OCI-LY7 (cell line): ENCODE data around the gene FKTN. TPM values are rescaled to one million over a fixed set of nuclear protein-coding genes. Genes with fewer than 3 reads are reported as not detected.

Source experiments
- BruUV-seq: library from RNA; stranded (reverse); fragments of 400-500 nt; replicated peaks from 2 replicates; lab custom pipeline; 2021; lab: Mats Ljungman, UMichigan
- CTCF ChIA-PET: fragments of 300-600 bp; sonication (Branson Sonifier 250); formaldehyde crosslinking; loops from one replicate; lab custom pipeline; 2022; ENCODE audit warnings: antibody characterized with exemption; ENCODE audit not compliant: unreplicated experiment; lab: Charles Lee
- POLR2A ChIA-PET: fragments of 300-600 bp; sonication (Branson Sonifier 250); formaldehyde crosslinking; loops from one replicate; lab custom pipeline; 2022; ENCODE audit warnings: antibody characterized with exemption; lab: Charles Lee
- DNase-seq: peaks from one replicate; pipeline ENCODE4 v3.0.0-alpha.2; 2015; ENCODE audit warnings: low spot score
- H2AFZ ChIP-seq: fragments of 200-600 bp; sonication (generic), shearing (Covaris generic); 2 replicates; pipeline ENCODE4 v1.6.1; 2014; ENCODE audit warnings: mild to moderate bottlenecking, antibody characterized with exemption, low read length, moderate library complexity
- H3K27ac ChIP-seq: fragments of 200-600 bp; sonication (generic); 2 replicates; pipeline ENCODE4 v1.5.1; 2014; ENCODE audit warnings: mixed run types, low read depth, mild to moderate bottlenecking, moderate library complexity, low read length, inconsistent platforms; ENCODE audit not compliant: poor library complexity, severe bottlenecking
- H3K36me3 ChIP-seq: fragments of 200-600 bp; sonication (generic); 2 replicates; pipeline ENCODE4 v1.6.1; 2014; ENCODE audit warnings: mild to moderate bottlenecking, antibody characterized with exemption, low read length, moderate library complexity, mixed read lengths; ENCODE audit not compliant: insufficient read depth
- H3K4me1 ChIP-seq: fragments of 200-600 bp; sonication (generic); 2 replicates; pipeline ENCODE4 v1.5.1; 2014; ENCODE audit warnings: mild to moderate bottlenecking, low read length; ENCODE audit not compliant: insufficient read depth, poor library complexity, severe bottlenecking
- H3K4me2 ChIP-seq: fragments of 200-600 bp; sonication (generic); 2 replicates; pipeline ENCODE4 v1.6.1; 2014; ENCODE audit warnings: mild to moderate bottlenecking, low read length
- H3K4me3 ChIP-seq: fragments of 200-600 bp; sonication (generic); 2 replicates; pipeline ENCODE4 v1.5.1; 2014; ENCODE audit warnings: mild to moderate bottlenecking, low read depth, low read length; ENCODE audit not compliant: poor library complexity, severe bottlenecking
- H3K79me2 ChIP-seq: fragments of 200-600 bp; sonication (generic); 2 replicates; pipeline ENCODE4 v1.6.1; 2016; ENCODE audit warnings: low read depth, mild to moderate bottlenecking, low read length, moderate library complexity, mixed read lengths; ENCODE audit not compliant: insufficient read depth
- H3K9me2 ChIP-seq: fragments of 200-600 bp; sonication (generic); 2 replicates; pipeline ENCODE4 v1.6.1; 2016; ENCODE audit warnings: mild to moderate bottlenecking, low read length, mixed read lengths; ENCODE audit not compliant: insufficient read depth
- H3K9me3 ChIP-seq: fragments of 200-600 bp; sonication (generic); 2 replicates; pipeline ENCODE4 v1.6.1; 2014; ENCODE audit warnings: mild to moderate bottlenecking, mixed run types, low read length, mixed read lengths
- H4K20me1 ChIP-seq: fragments of 200-600 bp; sonication (generic); 2 replicates; pipeline ENCODE4 v1.6.1; 2014; ENCODE audit warnings: mild to moderate bottlenecking, antibody characterized with exemption, low read length, moderate library complexity, mixed read lengths; ENCODE audit not compliant: insufficient read depth
- CTCF ChIP-seq: fragments of 200-600 bp; sonication (generic); conservative IDR thresholded peaks from 2 replicates; pipeline ENCODE4 v1.5.1; 2014; ENCODE audit warnings: mild to moderate bottlenecking, antibody characterized with exemption, low read length, moderate library complexity, mixed read lengths
- EZH2phosphoT487 ChIP-seq: fragments of 200-600 bp; sonication (generic); IDR thresholded peaks from 2 replicates; pipeline ENCODE4 v1.6.1; 2018; ENCODE audit warnings: low read depth, borderline replicate concordance, mild to moderate bottlenecking, mixed run types, antibody characterized with exemption, low read length, moderate library complexity, mixed read lengths
- intact Hi-C: fragments of 100-400 bp; cut with micrococcal nuclease; formaldehyde crosslinking; loops from one replicate; pipeline ENCODE4 v1.10.0; 2022; ENCODE audit not compliant: unreplicated experiment
- total RNA-seq, 2 experiments: library from RNA; depleted of rRNA in 1 of 2; stranded (reverse); fragments of >200 nt in 1 of 2; shearing (Covaris generic) in 1 of 2; gene quantifications; 2 replicates each; pipeline ENCODE4 v1.2.3, GENCODE V29; 2014 to 2022

FKTN gene
- total RNA-seq, 2 experiments from 2014 or later = 10.7 to 17.3 TPM

- Histone ChIP-seq H3K9me3 (no peaks in the 10 kb centered on the region), H2AFZ (no peak overlapping the region), H3K79me2 (no peaks in the 10 kb centered on the region), H3K36me3 (no peaks in the 10 kb centered on the region), H3K9me2 (no peaks in the 10 kb centered on the region), H3K27ac (no peak overlapping the region), H3K4me2 (no peak overlapping the region), H3K4me1 (peaks cover 12% of the 10 kb centered on the region), H4K20me1 (no peaks in the 10 kb centered on the region), H3K4me3 (no peak overlapping the region)
- no TSS peak for BruUV-seq
- CTCF ChIA-PET = interaction anchor here (0.6 kb wide), 1 partner anchor 49 kb away, joined by 3 read pairs; no protein-coding TSS in a partner anchor
- intact Hi-C loops = no loop called here
- TF ChIP-seq EZH2phosphoT487 (no peak), CTCF (no peak)
- POLR2A ChIA-PET = interaction anchor here (0.6 to 1.5 kb wide), 6 partner anchors 11 to 73 kb away, joined by 3 to 4 read pairs (median 4); no protein-coding TSS in a partner anchor
- DNase-seq = no peak
Observed at GRCh38 chr9:105667867-105668266, 109.9 kb downstream of the FKTN start.

- no peaks in the 10 kb centered on the region for H3K36me3 ChIP-seq
- TF ChIP-seq EZH2phosphoT487 (no peak), CTCF (no peak)
- no peak overlapping the region for H3K4me3 ChIP-seq
- H3K4me1 ChIP-seq = peaks cover 27% of the 10 kb centered on the region
- H2AFZ ChIP-seq = no peak overlapping the region
- no peak for DNase-seq
- peaks cover 8% of the 10 kb centered on the region; the same call in 1 of the 2 replicates for H3K9me3 ChIP-seq
- ChIA-PET POLR2A (interaction anchor here (1.0 to 1.4 kb wide), 2 partner anchors 18 to 33 kb away, joined by 3 to 4 read pairs; no protein-coding TSS in a partner anchor), CTCF (no interaction called here)
- no peaks in the 10 kb centered on the region for H4K20me1 ChIP-seq
- intact Hi-C loops = no loop called here
- H3K27ac ChIP-seq = no peak overlapping the region
- no peaks in the 10 kb centered on the region for H3K9me2 ChIP-seq
- H3K4me2 ChIP-seq = no peak overlapping the region
- no TSS peak for BruUV-seq
- H3K79me2 ChIP-seq = no peaks in the 10 kb centered on the region
Observed at GRCh38 chr9:105670315-105670714, 112.4 kb downstream of the FKTN start.

GRCh38 chr9:105670775-105671174 is 112.8 kb downstream of the FKTN start:
- Histone ChIP-seq H3K36me3 (no peaks in the 10 kb centered on the region), H3K4me1 (peaks cover 27% of the 10 kb centered on the region), H3K9me2 (no peaks in the 10 kb centered on the region), H3K4me3 (no peak overlapping the region), H3K27ac (no peak overlapping the region), H4K20me1 (no peaks in the 10 kb centered on the region), H3K9me3 (peaks cover 8% of the 10 kb centered on the region; the same call in 1 of the 2 replicates), H3K4me2 (no peak overlapping the region), H3K79me2 (no peaks in the 10 kb centered on the region), H2AFZ (no peak overlapping the region)
- ChIA-PET CTCF (no interaction called here), POLR2A (interaction anchor here (0.5 to 1.4 kb wide), 3 partner anchors 19 to 704 kb away, joined by 3 to 4 read pairs (median 3); no protein-coding TSS in a partner anchor)
- BruUV-seq = no TSS peak
- no peak for DNase-seq
- intact Hi-C loops = no loop called here
- TF ChIP-seq CTCF (no peak), EZH2phosphoT487 (no peak)
